Transverse colon (tissue), 4 donors: ENCODE results near the gene ZNF683. TPM values are rescaled to one million over a fixed set of nuclear protein-coding genes. Genes with fewer than 3 reads are reported as not detected.
A peak's percentile ranks its signal among the peaks of the same experiment; 100 is the strongest.
"Not testable (repeated sequence)": the region's sequence is repeated elsewhere in the genome, so short reads cannot be mapped to it uniquely, and the experiment has no call there.

Experiments
- DNase-seq: peaks from one replicate; pipeline ENCODE4 v3.0.0-alpha.2; 2019
- H3K27ac ChIP-seq, 4 donors: fragments of 200-600 bp; sonication (generic); 2 replicates each; pipeline ENCODE4 v1.5.1; 2016 to 2018; ENCODE audit warnings: inconsistent platforms in 4 of 4
- H3K27me3 ChIP-seq: fragments of 200-600 bp; sonication (generic); 2 replicates; pipeline ENCODE4 v1.5.1; 2017; ENCODE audit warnings: inconsistent platforms
- H3K36me3 ChIP-seq, 4 donors: fragments of 200-600 bp; sonication (generic); 2 replicates each; pipeline ENCODE4 v1.5.1; 2017 to 2019; ENCODE audit warnings: inconsistent platforms in 4 of 4
- H3K4me1 ChIP-seq, 4 donors: fragments of 200-600 bp; sonication (generic); 2 replicates each; pipeline ENCODE4 v1.5.1; 2017 to 2020; ENCODE audit warnings: inconsistent platforms in 4 of 4
- H3K4me3 ChIP-seq, 4 donors: fragments of 200-600 bp; sonication (generic); 1 replicate in 1 of 4; 2 replicates in 3 of 4; pipeline versions ENCODE4 v1.5.1 to v1.6.1; 2017 to 2019; ENCODE audit warnings: inconsistent platforms in 4 of 4
- H3K9me3 ChIP-seq, 2 donors: fragments of 200-600 bp; sonication (generic); 2 replicates each; pipeline ENCODE4 v1.5.1; 2017 to 2019; ENCODE audit warnings: inconsistent platforms in 2 of 2
- CTCF ChIP-seq, 5 experiments: fragments of 200-600 bp in 3 of 5; fragments of 450-650 bp in 2 of 5; sonication (generic) in 3 of 5; IDR thresholded peaks; 1 replicate in 2 of 5; 2 replicates in 3 of 5; pipeline ENCODE4 v1.5.1; 2016 to 2017; ENCODE audit warnings: antibody characterized with exemption in 5 of 5, inconsistent platforms in 3 of 5, mild to moderate bottlenecking in 2 of 5, moderate library complexity in 1 of 5
- EP300 ChIP-seq: sonication (generic); formaldehyde crosslinking; IDR thresholded peaks from one replicate; pipeline ENCODE4 v1.6.1; 2017; ENCODE audit warnings: antibody characterized with exemption, low read depth
- POLR2A ChIP-seq: fragments of 450-650 bp; IDR thresholded peaks from one replicate; pipeline ENCODE4 v1.6.1; 2016; ENCODE audit warnings: antibody characterized with exemption, mild to moderate bottlenecking, moderate library complexity
- POLR2AphosphoS5 ChIP-seq, 3 donors: sonication (generic); formaldehyde crosslinking; IDR thresholded peaks; one replicate each; pipeline ENCODE4 v1.6.1; 2016; ENCODE audit warnings: antibody characterized with exemption in 3 of 3
- WGBS, 2 donors: methylation state at CpG; one replicate each; pipeline ENCODE4 v1.1.5; 2018; ENCODE audit warnings: low coverage in 1 of 2; 5-methylcytosine and 5-hydroxymethylcytosine counted together
- in situ Hi-C, 4 donors: fragments of 200-750 bp; cut with MboI; loops; one replicate each; pipeline versions ENCODE4 v1.15.0 to v1.15.1; 2017; ENCODE audit warnings: low sequenced_read_pairs in 3 of 4, low pct_ligation_motif_present in 1 of 4, low pct_unique_long_range_greater_than_20kb in 1 of 4
- intact Hi-C: fragments of 100-400 bp; cut with DNase I; formaldehyde crosslinking; loops from one replicate; pipeline ENCODE4 v1.15.1; 2023; ENCODE audit warnings: low total_unique reads
- total RNA-seq, 4 donors: library from RNA; depleted of rRNA; stranded (reverse); fragments of >200 nt; gene quantifications; one replicate each; pipeline ENCODE4 v1.1.0, GENCODE V29; 2016

ZNF683 gene
- total RNA-seq, 4 donors from 2014 or later = not detected

DNA sequence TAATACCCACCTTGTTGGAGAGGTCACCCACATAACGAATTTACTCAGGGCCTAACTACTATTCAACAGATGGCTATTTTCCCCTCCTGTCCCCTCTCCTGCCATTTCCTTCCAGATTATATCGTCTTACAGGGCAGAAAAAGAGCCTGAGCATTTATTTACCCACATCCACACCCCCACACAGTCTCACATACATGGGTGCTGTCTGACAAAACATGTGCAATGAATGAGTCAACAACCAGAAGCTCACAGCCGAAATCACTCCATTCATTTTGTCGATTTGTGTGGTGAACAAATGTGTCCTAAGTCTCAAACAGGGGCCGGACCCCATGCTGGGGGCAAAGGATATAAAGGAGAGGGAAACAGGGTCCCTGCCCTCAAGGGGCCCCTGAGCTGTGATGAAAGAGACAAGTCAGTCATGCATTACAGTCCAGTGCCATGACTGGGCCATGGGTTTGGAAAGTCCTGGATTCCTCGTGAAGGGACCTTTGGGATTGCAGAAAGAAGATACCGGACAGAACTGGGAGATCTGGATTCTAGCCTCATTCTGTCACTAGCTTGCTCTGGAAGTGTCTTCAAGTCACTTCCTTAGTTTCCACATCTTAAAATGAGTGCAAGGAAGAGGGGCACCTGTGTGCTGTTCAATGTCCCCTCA is 16.4 kb upstream of the ZNF683 start:
- Histone ChIP-seq H3K27ac (no peak overlapping the region), H3K4me1 (no peaks in the 10 kb centered on the region), H3K9me3 (no peaks in the 10 kb centered on the region), H3K27me3 (no peaks in the 10 kb centered on the region), H3K36me3 (no peaks in the 10 kb centered on the region), H3K4me3 (no peak overlapping the region)
- 80 to 90% methylated on average over 2 to 7 of the region's 7 CpGs for WGBS, 2 donors
- intact Hi-C loops (no loop called here), in situ Hi-C loops (no loop called here)
- no peak for DNase-seq
- TF ChIP-seq POLR2AphosphoS5 (IDR thresholded peaks at IDR 0.05) = no peak

DNA sequence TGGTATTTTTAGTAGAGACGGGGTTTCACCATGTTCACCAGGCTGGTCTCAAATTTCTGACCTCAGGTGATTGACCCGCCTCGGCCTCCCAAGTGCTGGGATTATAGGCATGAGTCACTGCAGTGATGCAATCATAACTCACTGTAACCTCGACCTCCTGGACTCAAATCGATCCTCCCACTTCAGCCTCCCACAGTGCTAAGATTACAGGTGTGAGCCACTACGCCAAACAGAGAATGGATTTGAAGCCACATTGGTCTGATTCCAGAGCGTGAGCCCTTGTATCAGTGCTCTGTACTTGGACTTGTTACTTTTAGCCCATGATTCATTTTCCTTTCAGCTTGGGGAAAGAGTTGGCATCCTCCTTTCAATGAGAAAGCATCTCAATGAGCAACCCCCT is 14.9 kb upstream of the ZNF683 start:
- in situ Hi-C loops (no loop called here), intact Hi-C loops (no loop called here)
- H3K27me3 ChIP-seq = no peaks in the 10 kb centered on the region

GRCh38 chr1:26385063-26385462 is 12.5 kb upstream of the ZNF683 start:
- H3K4me1 ChIP-seq, DNase-seq, H3K9me3 ChIP-seq, H3K36me3 ChIP-seq, intact Hi-C loops, in situ Hi-C loops, H3K4me3 ChIP-seq, H3K27ac ChIP-seq, H3K27me3 ChIP-seq: not testable (repeated sequence)
- WGBS, 2 donors = 83 to 91% methylated on average over 1 to 3 of the region's 3 CpGs

More for the DNA sequence above, 14.9 kb upstream of the ZNF683 start:
- no peak overlapping the region for H3K4me3 ChIP-seq
- no peaks in the 10 kb centered on the region for H3K9me3 ChIP-seq
- WGBS, 2 donors = 47% methylated on average over 7 of the region's 7 CpGs; no CpG with 5 or more reads in 1 of the 2 donors
- TF ChIP-seq CTCF (IDR thresholded peaks at IDR 0.05) (no peak), EP300 (no peak), POLR2AphosphoS5 (IDR thresholded peaks at IDR 0.05) (no peak), POLR2A (no peak)
- H3K27ac ChIP-seq = no peak overlapping the region
- H3K4me1 ChIP-seq = no peaks in the 10 kb centered on the region
- peak; percentile 14 for DNase-seq
- no peaks in the 10 kb centered on the region for H3K36me3 ChIP-seq

DNA sequence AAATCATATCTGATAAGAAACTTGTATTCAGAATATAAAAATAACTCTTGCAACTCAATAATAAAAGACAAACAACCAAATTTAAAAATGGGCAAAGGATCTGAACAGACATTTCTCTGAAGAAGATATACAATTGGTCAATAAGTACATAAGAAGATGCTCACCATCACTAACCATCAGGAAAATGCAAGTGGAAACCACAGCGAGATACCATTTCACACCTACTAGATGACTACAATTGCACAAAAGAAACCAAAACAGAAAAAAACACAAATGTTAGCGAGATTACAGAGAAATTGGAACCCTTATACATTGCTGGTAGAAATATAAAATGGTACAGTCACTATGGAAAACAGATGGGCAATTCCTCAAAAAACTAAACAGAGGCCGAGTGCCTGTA is 11.5 kb upstream of the ZNF683 start:
- TF ChIP-seq EP300 (no peak), POLR2AphosphoS5 (IDR thresholded peaks at IDR 0.05) (no peak), CTCF (IDR thresholded peaks at IDR 0.05) (no peak)
- WGBS, 2 donors = 43 to 74% methylated on average over 3 of the region's 3 CpGs

DNA sequence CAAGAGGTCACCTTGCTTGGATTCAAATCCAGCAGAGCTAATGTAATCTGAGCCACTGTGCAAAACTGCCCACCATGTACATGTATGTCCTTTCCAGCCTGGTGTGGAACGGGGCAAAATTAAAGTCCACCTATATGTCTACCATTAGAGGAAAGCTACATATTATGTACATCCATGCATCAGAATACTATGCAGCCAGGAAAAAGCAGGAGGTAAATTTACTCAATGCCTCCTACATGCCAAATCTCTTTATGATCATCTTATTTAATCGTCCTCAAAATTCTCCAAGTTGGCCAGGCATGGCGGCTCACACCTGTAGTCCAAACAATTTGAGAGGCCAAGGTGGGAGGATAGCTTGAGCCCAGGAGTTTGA is 6.3 kb upstream of the ZNF683 start:
- 60 to 95% methylated on average over 1 to 3 of the region's 3 CpGs for WGBS, 2 donors
- Histone ChIP-seq H3K27ac (no peak overlapping the region), H3K9me3 (no peaks in the 10 kb centered on the region), H3K36me3 (no peaks in the 10 kb centered on the region), H3K4me3 (no peak overlapping the region), H3K4me1 (peaks cover 0 to 6% (median 3%) of the 10 kb centered on the region in 4 donors), H3K27me3 (no peaks in the 10 kb centered on the region)
- intact Hi-C loops (no loop called here), in situ Hi-C loops (no loop called here)
- no peak for DNase-seq
- TF ChIP-seq POLR2A = no peak
- no peak for TF ChIP-seq POLR2AphosphoS5 (IDR thresholded peaks at IDR 0.05)
- no peak for TF ChIP-seq EP300
- no peak for TF ChIP-seq CTCF (IDR thresholded peaks at IDR 0.05)

More for the DNA sequence above, 11.5 kb upstream of the ZNF683 start:
- H3K36me3 ChIP-seq = no peaks in the 10 kb centered on the region
- no peak overlapping the region for H3K4me3 ChIP-seq
- no peaks in the 10 kb centered on the region for H3K4me1 ChIP-seq
- intact Hi-C loops = no loop called here
- DNase-seq = no peak
- no peak overlapping the region for H3K27ac ChIP-seq
- H3K9me3 ChIP-seq = no peaks in the 10 kb centered on the region
- no peaks in the 10 kb centered on the region for H3K27me3 ChIP-seq
- in situ Hi-C loops = no loop called here
